ENCODE results near the gene SPRED3.

DNA sequence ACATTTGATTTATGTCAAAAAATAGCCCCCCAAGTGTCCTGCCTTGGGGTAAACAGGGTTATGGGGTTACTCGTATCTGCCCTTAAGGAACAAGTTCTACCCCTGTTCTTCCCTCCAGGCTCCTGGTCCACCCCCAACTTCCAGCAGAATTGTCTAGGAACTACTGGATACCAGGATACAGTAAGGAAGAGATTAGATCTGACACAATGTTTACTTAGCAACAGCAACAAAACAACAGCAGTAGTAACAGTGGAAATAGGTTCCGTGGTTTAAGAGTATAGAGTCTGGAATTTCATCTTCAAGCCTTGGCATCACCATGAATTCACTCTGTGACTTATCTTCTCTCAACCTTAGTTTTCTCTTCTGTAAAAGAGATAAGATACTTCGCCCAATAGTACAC is 12.7 kb downstream of the SPRED3 start:
- TF ChIP-seq POLR2A (IDR thresholded peaks at IDR 0.05): no peak
- TF ChIP-seq CTCF (IDR thresholded peaks at IDR 0.05): no peak
- TF ChIP-seq EP300 (IDR thresholded peaks at IDR 0.05): no peak
- TF ChIP-seq POLR2AphosphoS5 (IDR thresholded peaks at IDR 0.05): no peak

Measured in gastroesophageal sphincter (tissue), 3 donors.